DOHH2 (cell line): ENCODE data around the gene PRR11.

Experiments used
- EZH2phosphoT487 ChIP-seq: fragments of 200-600 bp; sonication (generic); IDR thresholded peaks from 2 replicates; pipeline ENCODE4 v1.6.1; 2017; ENCODE audit warnings: borderline replicate concordance, mild to moderate bottlenecking, antibody characterized with exemption, low read length, moderate library complexity, mixed read lengths
- TF ChIP-seq, protein P1 (sequence below): fragments of 200-600 bp; sonication (generic); IDR thresholded peaks from one replicate; pipeline ENCODE4 v1.5.1; 2014; ENCODE audit warnings: antibody characterized with exemption, mild to moderate bottlenecking, low read depth, low read length; ENCODE audit not compliant: poor library complexity, severe bottlenecking

DNA sequence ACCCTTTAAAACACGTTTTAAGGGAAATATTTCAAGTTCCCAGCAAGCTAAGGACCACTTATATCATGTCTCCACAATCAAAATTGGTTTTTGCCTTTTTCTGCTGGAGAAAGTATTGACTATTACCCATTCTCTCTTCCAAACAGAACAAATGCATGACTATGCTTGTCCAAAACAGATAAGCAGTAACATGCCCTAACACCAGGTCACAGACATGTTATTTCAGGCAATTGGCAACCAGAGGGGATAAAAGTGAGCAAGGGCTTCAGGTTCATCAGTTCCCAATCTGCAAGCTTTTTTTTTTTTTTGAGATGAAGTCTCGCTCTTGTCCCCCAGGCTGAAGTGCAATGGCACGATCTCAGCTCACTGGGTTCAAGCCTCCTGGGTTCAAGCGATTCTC is 15.6 kb upstream of the PRR11 start:
- TF ChIP-seq, protein P1, sequence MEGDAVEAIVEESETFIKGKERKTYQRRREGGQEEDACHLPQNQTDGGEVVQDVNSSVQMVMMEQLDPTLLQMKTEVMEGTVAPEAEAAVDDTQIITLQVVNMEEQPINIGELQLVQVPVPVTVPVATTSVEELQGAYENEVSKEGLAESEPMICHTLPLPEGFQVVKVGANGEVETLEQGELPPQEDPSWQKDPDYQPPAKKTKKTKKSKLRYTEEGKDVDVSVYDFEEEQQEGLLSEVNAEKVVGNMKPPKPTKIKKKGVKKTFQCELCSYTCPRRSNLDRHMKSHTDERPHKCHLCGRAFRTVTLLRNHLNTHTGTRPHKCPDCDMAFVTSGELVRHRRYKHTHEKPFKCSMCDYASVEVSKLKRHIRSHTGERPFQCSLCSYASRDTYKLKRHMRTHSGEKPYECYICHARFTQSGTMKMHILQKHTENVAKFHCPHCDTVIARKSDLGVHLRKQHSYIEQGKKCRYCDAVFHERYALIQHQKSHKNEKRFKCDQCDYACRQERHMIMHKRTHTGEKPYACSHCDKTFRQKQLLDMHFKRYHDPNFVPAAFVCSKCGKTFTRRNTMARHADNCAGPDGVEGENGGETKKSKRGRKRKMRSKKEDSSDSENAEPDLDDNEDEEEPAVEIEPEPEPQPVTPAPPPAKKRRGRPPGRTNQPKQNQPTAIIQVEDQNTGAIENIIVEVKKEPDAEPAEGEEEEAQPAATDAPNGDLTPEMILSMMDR, result no peak
- no peak for TF ChIP-seq EZH2phosphoT487
